ENCODE data around the gene STAB1. TPM values are rescaled to one million over a fixed set of nuclear protein-coding genes. Genes with fewer than 3 reads are reported as not detected.

Gene STAB1
- total and polyA plus RNA-seq, 2 of the 13 experiments (the other 11 are each of a cell fraction or from before 2014, with no cell fraction given): 0.09 to 0.34 TPM

GRCh38 chr3:52501046-52501445 lies 5.9 kb downstream of the STAB1 start (continued):
- no peak for TF ChIP-seq HMGXB3 (CRISPR knock-in tag; IDR thresholded peaks at IDR 0.05; ENCODE audit: borderline replicate concordance)
- TF ChIP-seq ZNF850 (CRISPR knock-in tag; conservative IDR thresholded peaks at IDR 0.05): no peak
- no peak for TF ChIP-seq AHDC1 (CRISPR knock-in tag; IDR thresholded peaks at IDR 0.05; ENCODE audit: borderline replicate concordance)
- no peak for TF ChIP-seq SAP130 (CRISPR knock-in tag; IDR thresholded peaks at IDR 0.05; ENCODE audit: low read depth)
- no peak for TF ChIP-seq E2F1 (CRISPR knock-in tag; IDR thresholded peaks at IDR 0.05)
- TF ChIP-seq ETV6 (CRISPR knock-in tag; conservative IDR thresholded peaks at IDR 0.05): no peak
- no peak for TF ChIP-seq NFKB2 (CRISPR knock-in tag; IDR thresholded peaks at IDR 0.05; ENCODE audit: borderline replicate concordance)
- TF ChIP-seq BRF2 (CRISPR knock-in tag; IDR thresholded peaks at IDR 0.05): no peak
- no peak for TF ChIP-seq MYPOP (CRISPR knock-in tag; IDR thresholded peaks at IDR 0.05)
- TF ChIP-seq BCL6 (CRISPR knock-in tag; IDR thresholded peaks at IDR 0.05): no peak
- no peak for TF ChIP-seq DDIT3 (CRISPR knock-in tag; IDR thresholded peaks at IDR 0.05)
- TF ChIP-seq ZBTB46 (CRISPR knock-in tag; IDR thresholded peaks at IDR 0.05; ENCODE audit: borderline replicate concordance): no peak
- TF ChIP-seq RBM22 (optimal IDR thresholded peaks at IDR 0.05; ENCODE audit: low read length): no peak
- TF ChIP-seq MEF2D (CRISPR knock-in tag; IDR thresholded peaks at IDR 0.05): no peak

Data from HepG2 (cell line).